GM12801 (cell line): ENCODE data around the gene CHST9.

Source experiments
- TF ChIP-seq, protein P1 (sequence below): IDR thresholded peaks from one replicate; pipeline ENCODE4 v1.5.1; 2011; ENCODE audit warnings: control low read depth; ENCODE audit not compliant: insufficient read length; ENCODE audit errors: extremely low read depth

The CHST9 gene

DNA sequence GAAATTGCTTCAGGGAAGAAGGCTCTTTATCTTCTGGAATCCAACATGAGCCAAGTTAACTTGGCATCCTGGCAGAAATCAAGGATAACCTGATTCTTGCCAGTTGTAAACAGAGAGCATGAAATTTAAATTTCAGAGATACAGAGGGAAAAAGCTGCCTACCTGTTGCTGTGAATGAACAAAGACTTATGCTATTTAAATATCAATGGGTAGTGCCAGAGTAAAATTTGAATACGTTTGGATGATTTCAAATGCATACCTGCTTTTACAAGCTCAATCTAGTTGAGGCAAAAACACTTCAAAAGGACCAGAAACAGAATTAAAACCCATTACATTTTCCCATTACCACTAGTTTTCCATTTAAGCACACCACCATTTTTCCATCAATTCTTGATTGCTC is 60.9 kb downstream of the CHST9 start:
- TF ChIP-seq, protein P1, sequence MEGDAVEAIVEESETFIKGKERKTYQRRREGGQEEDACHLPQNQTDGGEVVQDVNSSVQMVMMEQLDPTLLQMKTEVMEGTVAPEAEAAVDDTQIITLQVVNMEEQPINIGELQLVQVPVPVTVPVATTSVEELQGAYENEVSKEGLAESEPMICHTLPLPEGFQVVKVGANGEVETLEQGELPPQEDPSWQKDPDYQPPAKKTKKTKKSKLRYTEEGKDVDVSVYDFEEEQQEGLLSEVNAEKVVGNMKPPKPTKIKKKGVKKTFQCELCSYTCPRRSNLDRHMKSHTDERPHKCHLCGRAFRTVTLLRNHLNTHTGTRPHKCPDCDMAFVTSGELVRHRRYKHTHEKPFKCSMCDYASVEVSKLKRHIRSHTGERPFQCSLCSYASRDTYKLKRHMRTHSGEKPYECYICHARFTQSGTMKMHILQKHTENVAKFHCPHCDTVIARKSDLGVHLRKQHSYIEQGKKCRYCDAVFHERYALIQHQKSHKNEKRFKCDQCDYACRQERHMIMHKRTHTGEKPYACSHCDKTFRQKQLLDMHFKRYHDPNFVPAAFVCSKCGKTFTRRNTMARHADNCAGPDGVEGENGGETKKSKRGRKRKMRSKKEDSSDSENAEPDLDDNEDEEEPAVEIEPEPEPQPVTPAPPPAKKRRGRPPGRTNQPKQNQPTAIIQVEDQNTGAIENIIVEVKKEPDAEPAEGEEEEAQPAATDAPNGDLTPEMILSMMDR, result no peak

DNA sequence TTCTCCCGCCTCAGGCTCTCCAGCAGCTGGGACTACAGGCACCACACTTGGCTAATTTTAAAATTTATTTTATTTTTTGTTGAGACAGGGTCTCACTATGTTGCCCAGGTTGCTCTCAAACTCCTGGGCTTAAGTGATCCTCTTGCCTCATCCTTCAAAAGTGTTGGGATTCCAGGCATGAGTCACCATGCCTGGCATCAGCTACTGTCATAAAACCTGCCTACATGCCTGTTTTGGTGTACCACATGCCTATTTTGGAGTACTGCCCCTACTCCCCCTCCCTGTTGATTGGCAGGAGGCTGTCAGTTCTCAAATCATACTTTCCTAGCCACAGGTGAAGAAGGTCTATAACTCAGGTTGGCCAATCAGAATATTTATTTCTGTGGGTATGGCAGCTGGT is 64.0 kb downstream of the CHST9 start:
- TF ChIP-seq, protein P1, result no peak

DNA sequence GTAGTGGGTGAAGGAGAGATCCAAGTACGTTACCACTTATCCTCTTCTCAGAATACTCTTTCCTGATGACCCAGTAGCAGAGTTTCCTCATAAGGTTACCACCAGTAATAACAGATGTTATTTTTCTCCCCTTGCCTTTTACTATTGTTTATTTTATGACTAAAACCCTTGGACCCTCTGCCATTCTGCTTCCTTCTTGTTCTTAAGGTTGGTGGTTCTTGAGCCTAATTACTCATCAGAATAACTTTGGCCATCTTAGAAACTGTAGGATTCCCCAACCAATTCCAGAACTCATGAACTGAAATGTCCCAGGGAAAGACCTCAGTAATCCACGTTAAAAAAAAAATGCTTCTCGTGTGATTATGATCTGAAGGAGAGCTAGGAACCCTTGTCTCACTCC is 64.9 kb downstream of the CHST9 start:
- TF ChIP-seq, protein P1, result no peak

DNA sequence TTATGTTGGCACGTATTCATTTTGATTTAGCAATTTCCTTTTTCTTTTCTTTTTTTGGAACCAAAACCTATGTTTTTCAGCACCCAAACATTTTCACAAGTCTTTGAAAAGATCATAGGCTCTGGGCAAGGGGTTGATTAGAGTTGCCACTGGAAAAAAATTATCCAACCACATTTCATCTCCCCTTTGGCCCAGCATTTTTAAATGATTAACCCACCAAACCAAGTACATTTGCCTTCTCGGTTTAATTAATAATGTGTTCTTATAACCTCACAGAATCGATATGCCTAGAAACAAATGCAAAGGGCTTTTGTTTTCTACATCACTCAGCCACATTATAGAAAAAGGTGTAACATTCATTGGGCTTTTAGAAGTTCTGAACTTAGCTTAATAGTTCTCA is 66.1 kb downstream of the CHST9 start:
- TF ChIP-seq, protein P1, result no peak

DNA sequence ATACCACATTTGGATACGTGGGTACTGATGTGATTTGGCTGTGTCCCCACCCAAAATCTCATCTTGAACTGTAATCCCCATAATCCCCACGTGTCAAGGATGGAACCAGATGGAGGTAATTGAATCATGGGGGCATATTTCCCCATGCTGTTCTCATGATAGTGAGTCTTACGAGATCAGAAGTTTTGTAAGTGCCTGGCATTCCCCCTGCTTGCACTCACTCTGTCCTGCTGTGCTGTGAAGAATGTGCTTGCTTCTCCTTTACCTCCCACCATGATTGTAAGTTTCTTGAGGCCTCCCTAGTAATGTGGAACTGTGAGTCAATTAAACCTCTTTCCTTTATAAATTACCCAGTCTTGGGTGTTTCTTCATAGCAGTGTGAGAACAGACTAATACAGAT is 70.3 kb downstream of the CHST9 start:
- TF ChIP-seq, protein P1, result no peak

DNA sequence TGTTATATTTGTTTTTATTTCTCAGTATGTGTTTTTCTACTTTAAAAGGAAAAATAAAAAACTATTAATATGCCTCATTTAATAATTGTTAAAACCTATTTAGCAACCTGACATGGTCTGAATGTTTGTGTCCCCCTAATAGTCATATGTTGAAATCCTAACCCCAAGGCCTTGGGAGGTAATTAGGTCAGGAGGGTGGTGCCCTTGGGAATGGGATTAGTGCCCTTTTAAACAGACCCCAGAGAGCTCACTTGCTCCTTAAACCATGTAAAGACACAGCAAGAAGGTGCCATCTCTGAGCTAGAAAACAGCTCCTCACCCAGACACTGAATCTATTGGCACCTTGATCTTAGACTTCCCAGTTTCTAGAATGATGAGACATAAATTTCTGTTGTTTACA is 71.8 kb downstream of the CHST9 start:
- TF ChIP-seq, protein P1, result no peak

DNA sequence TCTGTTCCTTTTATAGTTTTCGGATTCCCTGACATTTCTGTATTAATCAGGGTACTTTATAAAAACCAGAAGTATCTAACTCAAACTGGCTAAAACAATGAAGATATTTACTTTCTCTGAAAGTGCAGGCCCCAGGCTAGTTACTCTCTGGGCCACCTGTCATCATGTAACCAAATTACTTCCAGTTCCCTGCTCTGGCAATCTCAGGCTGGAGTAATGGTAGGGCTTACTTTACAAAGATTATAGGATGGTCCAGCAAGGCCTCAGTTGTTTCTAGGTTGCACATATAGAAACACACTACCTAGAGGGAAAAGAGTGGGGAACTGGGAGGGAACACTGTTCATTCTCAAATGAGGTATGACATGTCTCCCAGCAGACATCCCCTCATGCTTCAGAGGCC is 74.8 kb downstream of the CHST9 start:
- TF ChIP-seq, protein P1, result no peak

DNA sequence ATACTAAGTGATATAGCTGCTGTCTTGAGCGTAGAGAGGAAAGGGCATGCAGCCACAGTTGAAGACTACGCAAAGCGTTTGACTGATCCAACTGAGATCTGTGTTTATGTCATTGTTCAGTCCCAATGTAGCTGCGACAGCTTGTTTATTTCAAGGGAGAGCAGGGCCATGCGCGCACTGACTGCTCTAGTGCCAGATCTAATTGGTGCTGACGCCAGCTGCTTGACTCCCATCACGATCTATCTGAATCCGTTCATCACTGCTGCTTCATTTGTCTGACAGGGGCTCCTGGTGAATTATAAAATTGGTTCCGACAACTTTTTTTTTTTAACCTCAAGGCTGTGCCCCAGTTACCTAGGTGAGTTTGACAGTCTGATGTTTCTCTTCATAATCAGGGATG is 75.7 kb downstream of the CHST9 start:
- TF ChIP-seq, protein P1, result no peak
